Right cardiac atrium (tissue), 5 donors: ENCODE data around the gene FAM131B. TPM values are rescaled to one million over a fixed set of nuclear protein-coding genes. Genes with fewer than 3 reads are reported as not detected.

ENCODE experiments used
- ATAC-seq, 2 donors: fragments of 200-7000 bp; cut with Tn5 transposase; one replicate each; pipeline versions ENCODE4 v1.8.0 to v1.9.1; 2020; ENCODE audit warnings: moderate library complexity in 2 of 2, mild to moderate bottlenecking in 1 of 2
- DNase-seq, 3 donors: peaks; one replicate each; pipeline ENCODE4 v3.0.0-alpha.2; 2020
- H3K27ac ChIP-seq: one replicate; pipeline ENCODE4 v1.5.1; 2013; ENCODE audit warnings: mild to moderate bottlenecking, low read length, control low read depth, moderate library complexity
- H3K27me3 ChIP-seq: one replicate; pipeline ENCODE4 v1.6.1; 2013; ENCODE audit not compliant: control insufficient read depth, insufficient read depth
- H3K4me1 ChIP-seq: one replicate; pipeline ENCODE4 v1.6.1; 2013; ENCODE audit warnings: low read length; ENCODE audit not compliant: control insufficient read depth, insufficient read depth
- H3K4me3 ChIP-seq: one replicate; pipeline ENCODE4 v1.5.1; 2013; ENCODE audit warnings: low read length, control low read depth
- H3K9me3 ChIP-seq: one replicate; pipeline ENCODE4 v1.6.1; 2013; ENCODE audit warnings: low read length; ENCODE audit not compliant: control insufficient read depth
- WGBS: extraction: QIAGEN DNeasy Blood & Tissue Kit; methylation state at CpG from one replicate; pipeline ENCODE4 v1.1.7; 2013; 5-methylcytosine and 5-hydroxymethylcytosine counted together
- intact Hi-C, 4 donors: fragments of 100-400 bp; cut with DNase I; formaldehyde crosslinking; loops; one replicate each; pipeline versions ENCODE4 v1.11.0 to v1.14.0; 2022 to 2023
- polyA plus RNA-seq: library from polyadenylated mRNA; stranded (reverse); fragments of 200-250 nt; gene quantifications from one replicate; pipeline ENCODE4 v1.2.3, GENCODE V29; 2013
- total RNA-seq, 4 donors: library from RNA; stranded (reverse); fragmentation: NEBNext Ultra II Directional; extraction: Animal tissue kit (Norgen Biotek cat#: 25700); gene quantifications; one replicate each; pipeline ENCODE4 v1.2.1, GENCODE V29; 2021
- donor health status: healthy with polysubstance abuse.
- donor health status: DM: no; HTN: yes; CAD: no.
- donor health status: DM: no; HTN: no; CAD: no.
- donor health status: DM: no; HTN: yes; CAD: no; lungs with severe emphysema.
- donor health status: DM: yes; HTN: yes; CAD: no.

Gene FAM131B
- total and polyA plus RNA-seq, 5 donors = 0.21 to 0.51 (median 0.36) TPM

- no peak overlapping the region for H3K27ac ChIP-seq
- DNase-seq (no peak), ATAC-seq (no peak)
- intact Hi-C loops = no loop called here
- H3K9me3 ChIP-seq = no peaks in the 10 kb centered on the region
- H3K4me3 ChIP-seq = no peak overlapping the region
- 92% methylated on average over 16 of the region's 16 CpGs for WGBS
- H3K4me1 ChIP-seq = no peaks in the 10 kb centered on the region
- no peaks in the 10 kb centered on the region for H3K27me3 ChIP-seq
Observed at GRCh38 chr7:143355450-143356385, 6.8 kb downstream of the FAM131B start.

GRCh38 chr7:143354965-143355364 is 7.5 kb downstream of the FAM131B start:
- WGBS = 85% methylated on average over 8 of the region's 8 CpGs
- H3K27me3 ChIP-seq = no peaks in the 10 kb centered on the region
- H3K27ac ChIP-seq = no peak overlapping the region
- H3K4me1 ChIP-seq = no peaks in the 10 kb centered on the region
- no peak overlapping the region for H3K4me3 ChIP-seq
- intact Hi-C loops = no loop called here
- ATAC-seq = no peak
- DNase-seq = no peak
- no peaks in the 10 kb centered on the region for H3K9me3 ChIP-seq

GRCh38 chr7:143354376-143354775 is 8.1 kb downstream of the FAM131B start:
- Histone ChIP-seq H3K27ac (no peak overlapping the region), H3K9me3 (no peaks in the 10 kb centered on the region), H3K4me1 (no peaks in the 10 kb centered on the region), H3K27me3 (no peaks in the 10 kb centered on the region), H3K4me3 (no peak overlapping the region)
- ATAC-seq (no peak), DNase-seq (no peak)
- WGBS = 91% methylated on average over 8 of the region's 8 CpGs
- intact Hi-C loops = no loop called here

GRCh38 chr7:143352531-143353002 is 9.9 kb downstream of the FAM131B start:
- H3K4me3 ChIP-seq = no peak overlapping the region
- 75% methylated on average over 11 of the region's 11 CpGs for WGBS
- intact Hi-C loops = no loop called here
- H3K27me3 ChIP-seq = no peaks in the 10 kb centered on the region
- H3K9me3 ChIP-seq = no peaks in the 10 kb centered on the region
- H3K4me1 ChIP-seq = no peaks in the 10 kb centered on the region
- H3K27ac ChIP-seq = no peak overlapping the region
- ATAC-seq = no peak
- no peak for DNase-seq

GRCh38 chr7:143351574-143351973 is 10.9 kb downstream of the FAM131B start:
- H3K9me3 ChIP-seq = no peaks in the 10 kb centered on the region
- 91% methylated on average over 9 of the region's 9 CpGs for WGBS
- H3K27me3 ChIP-seq = no peaks in the 10 kb centered on the region
- H3K4me3 ChIP-seq = no peak overlapping the region
- no peaks in the 10 kb centered on the region for H3K4me1 ChIP-seq
- H3K27ac ChIP-seq = no peak overlapping the region
- no peak for ATAC-seq
- intact Hi-C loops = no loop called here
- no peak for DNase-seq

GRCh38 chr7:143351060-143351459 is 11.5 kb downstream of the FAM131B start:
- Histone ChIP-seq H3K27ac (no peak overlapping the region), H3K4me3 (no peak overlapping the region), H3K27me3 (no peaks in the 10 kb centered on the region), H3K4me1 (no peaks in the 10 kb centered on the region), H3K9me3 (no peaks in the 10 kb centered on the region)
- intact Hi-C loops = no loop called here
- WGBS = 74% methylated on average over 5 of the region's 5 CpGs
- DNase-seq (no peak), ATAC-seq (no peak)

GRCh38 chr7:143347950-143348349 is 14.6 kb downstream of the FAM131B start:
- intact Hi-C loops = no loop called here
- no peaks in the 10 kb centered on the region for H3K9me3 ChIP-seq
- 68% methylated on average over 5 of the region's 5 CpGs for WGBS
- DNase-seq (no peak), ATAC-seq (no peak)
- no peaks in the 10 kb centered on the region for H3K27me3 ChIP-seq
- no peak overlapping the region for H3K27ac ChIP-seq
- no peaks in the 10 kb centered on the region for H3K4me1 ChIP-seq
- no peak overlapping the region for H3K4me3 ChIP-seq

- Histone ChIP-seq H3K27me3 (no peaks in the 10 kb centered on the region), H3K27ac (no peak overlapping the region), H3K4me1 (no peaks in the 10 kb centered on the region), H3K4me3 (no peak overlapping the region), H3K9me3 (no peaks in the 10 kb centered on the region)
- no peak for ATAC-seq
- intact Hi-C loops = no loop called here
- WGBS = 85% methylated on average over 4 of the region's 4 CpGs
- no peak for DNase-seq
Observed at GRCh38 chr7:143346018-143346417, 16.5 kb downstream of the FAM131B start.

GRCh38 chr7:143345428-143345900 is 17.0 kb downstream of the FAM131B start:
- intact Hi-C loops = no loop called here
- H3K4me3 ChIP-seq = peak overlapping the region; percentile 6
- WGBS = 5% methylated on average over 35 of the region's 35 CpGs
- ATAC-seq (peak; percentile 76 to 84), DNase-seq (peak in 2 of 3 donors; percentile 73 to 78)
- H3K27me3 ChIP-seq = no peaks in the 10 kb centered on the region
- no peaks in the 10 kb centered on the region for H3K4me1 ChIP-seq
- H3K27ac ChIP-seq = no peak overlapping the region
- H3K9me3 ChIP-seq = no peaks in the 10 kb centered on the region

- WGBS = 94% methylated on average over 3 of the region's 3 CpGs
- intact Hi-C loops = no loop called here
- Histone ChIP-seq H3K27me3 (no peaks in the 10 kb centered on the region), H3K27ac (no peak overlapping the region), H3K4me1 (no peaks in the 10 kb centered on the region), H3K9me3 (no peaks in the 10 kb centered on the region), H3K4me3 (no peak overlapping the region)
- no peak for ATAC-seq
- no peak for DNase-seq
Observed at GRCh38 chr7:143343596-143343995, 18.9 kb downstream of the FAM131B start.

- DNase-seq (no peak), ATAC-seq (no peak)
- intact Hi-C loops = no loop called here
- Histone ChIP-seq H3K4me1 (no peaks in the 10 kb centered on the region), H3K4me3 (no peak overlapping the region), H3K9me3 (no peaks in the 10 kb centered on the region), H3K27me3 (no peaks in the 10 kb centered on the region), H3K27ac (no peak overlapping the region)
- WGBS = 89% methylated on average over 8 of the region's 8 CpGs
Observed at GRCh38 chr7:143341842-143342241, 20.7 kb downstream of the FAM131B start.
